ENCODE data around the gene ST8SIA5.

ST8SIA5 gene

DNA sequence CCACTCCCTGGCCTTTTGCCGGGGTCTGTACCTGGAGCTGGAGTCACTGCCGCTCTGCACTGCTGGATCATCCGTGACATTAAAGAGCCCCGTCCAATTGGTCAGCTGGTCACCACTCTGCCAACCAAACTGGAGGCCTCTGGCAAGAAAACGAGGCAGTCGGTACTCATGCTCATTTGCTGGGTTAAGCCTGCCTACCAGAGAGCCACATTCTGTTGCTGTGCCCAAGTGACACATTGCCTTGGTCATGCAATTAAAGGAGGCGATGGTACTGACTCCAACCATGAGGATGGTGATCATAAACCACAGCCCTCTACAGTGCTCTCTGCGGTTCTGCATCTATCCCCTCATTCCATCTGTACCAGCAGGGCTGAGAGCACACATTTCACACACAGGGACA, 35.5 kb downstream of the ST8SIA5 start:
- TF ChIP-seq SPI1 (IDR thresholded peaks at IDR 0.05; ENCODE audit: borderline replicate concordance, low read depth) (no peak), GABPA (IDR thresholded peaks at IDR 0.05; ENCODE audit: low read depth) (no peak)
- TF ChIP-seq, protein P1, sequence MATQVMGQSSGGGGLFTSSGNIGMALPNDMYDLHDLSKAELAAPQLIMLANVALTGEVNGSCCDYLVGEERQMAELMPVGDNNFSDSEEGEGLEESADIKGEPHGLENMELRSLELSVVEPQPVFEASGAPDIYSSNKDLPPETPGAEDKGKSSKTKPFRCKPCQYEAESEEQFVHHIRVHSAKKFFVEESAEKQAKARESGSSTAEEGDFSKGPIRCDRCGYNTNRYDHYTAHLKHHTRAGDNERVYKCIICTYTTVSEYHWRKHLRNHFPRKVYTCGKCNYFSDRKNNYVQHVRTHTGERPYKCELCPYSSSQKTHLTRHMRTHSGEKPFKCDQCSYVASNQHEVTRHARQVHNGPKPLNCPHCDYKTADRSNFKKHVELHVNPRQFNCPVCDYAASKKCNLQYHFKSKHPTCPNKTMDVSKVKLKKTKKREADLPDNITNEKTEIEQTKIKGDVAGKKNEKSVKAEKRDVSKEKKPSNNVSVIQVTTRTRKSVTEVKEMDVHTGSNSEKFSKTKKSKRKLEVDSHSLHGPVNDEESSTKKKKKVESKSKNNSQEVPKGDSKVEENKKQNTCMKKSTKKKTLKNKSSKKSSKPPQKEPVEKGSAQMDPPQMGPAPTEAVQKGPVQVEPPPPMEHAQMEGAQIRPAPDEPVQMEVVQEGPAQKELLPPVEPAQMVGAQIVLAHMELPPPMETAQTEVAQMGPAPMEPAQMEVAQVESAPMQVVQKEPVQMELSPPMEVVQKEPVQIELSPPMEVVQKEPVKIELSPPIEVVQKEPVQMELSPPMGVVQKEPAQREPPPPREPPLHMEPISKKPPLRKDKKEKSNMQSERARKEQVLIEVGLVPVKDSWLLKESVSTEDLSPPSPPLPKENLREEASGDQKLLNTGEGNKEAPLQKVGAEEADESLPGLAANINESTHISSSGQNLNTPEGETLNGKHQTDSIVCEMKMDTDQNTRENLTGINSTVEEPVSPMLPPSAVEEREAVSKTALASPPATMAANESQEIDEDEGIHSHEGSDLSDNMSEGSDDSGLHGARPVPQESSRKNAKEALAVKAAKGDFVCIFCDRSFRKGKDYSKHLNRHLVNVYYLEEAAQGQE (IDR thresholded peaks at IDR 0.05; ENCODE audit: insufficient replicate concordance, low read depth), result no peak
- DNase-seq (ENCODE audit: low read depth in 1 of 2, low spot score in 1 of 2), result no peak
- no peak overlapping the region for H3K27ac ChIP-seq (replicated peaks)

DNA sequence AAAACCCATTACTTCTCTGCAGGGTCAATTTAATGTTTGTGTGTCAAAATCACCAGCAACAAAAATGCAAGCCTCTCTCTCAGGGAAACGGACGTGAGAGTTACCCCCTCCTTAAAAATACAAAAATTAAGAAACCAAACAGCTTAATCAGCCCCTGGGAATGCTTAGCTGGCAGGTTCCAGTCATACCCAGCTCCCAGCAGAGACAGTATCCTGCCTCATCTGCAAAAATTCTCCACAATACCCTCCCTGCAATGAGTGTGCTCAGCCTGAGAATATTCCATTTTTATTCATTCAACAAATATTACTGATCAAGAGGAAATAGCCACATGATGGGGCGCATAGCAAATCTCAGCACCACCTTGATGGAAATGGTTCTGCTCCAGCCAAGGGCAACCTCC, 36.3 kb downstream of the ST8SIA5 start:
- no peaks in the 10 kb centered on the region for H3K27me3 ChIP-seq (ENCODE audit: insufficient read depth, poor library complexity, severe bottlenecking)
- H3K4me3 ChIP-seq (replicated peaks; ENCODE audit: insufficient read depth, low read length), result no peak overlapping the region
- H3K27ac ChIP-seq (replicated peaks), result no peak overlapping the region
- TF ChIP-seq, protein P2, sequence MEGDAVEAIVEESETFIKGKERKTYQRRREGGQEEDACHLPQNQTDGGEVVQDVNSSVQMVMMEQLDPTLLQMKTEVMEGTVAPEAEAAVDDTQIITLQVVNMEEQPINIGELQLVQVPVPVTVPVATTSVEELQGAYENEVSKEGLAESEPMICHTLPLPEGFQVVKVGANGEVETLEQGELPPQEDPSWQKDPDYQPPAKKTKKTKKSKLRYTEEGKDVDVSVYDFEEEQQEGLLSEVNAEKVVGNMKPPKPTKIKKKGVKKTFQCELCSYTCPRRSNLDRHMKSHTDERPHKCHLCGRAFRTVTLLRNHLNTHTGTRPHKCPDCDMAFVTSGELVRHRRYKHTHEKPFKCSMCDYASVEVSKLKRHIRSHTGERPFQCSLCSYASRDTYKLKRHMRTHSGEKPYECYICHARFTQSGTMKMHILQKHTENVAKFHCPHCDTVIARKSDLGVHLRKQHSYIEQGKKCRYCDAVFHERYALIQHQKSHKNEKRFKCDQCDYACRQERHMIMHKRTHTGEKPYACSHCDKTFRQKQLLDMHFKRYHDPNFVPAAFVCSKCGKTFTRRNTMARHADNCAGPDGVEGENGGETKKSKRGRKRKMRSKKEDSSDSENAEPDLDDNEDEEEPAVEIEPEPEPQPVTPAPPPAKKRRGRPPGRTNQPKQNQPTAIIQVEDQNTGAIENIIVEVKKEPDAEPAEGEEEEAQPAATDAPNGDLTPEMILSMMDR (IDR thresholded peaks at IDR 0.05; ENCODE audit: insufficient read depth, low read length), result no peak
- TF ChIP-seq, protein P1 (IDR thresholded peaks at IDR 0.05; ENCODE audit: insufficient replicate concordance, low read depth), result no peak
- TF ChIP-seq SPI1 (IDR thresholded peaks at IDR 0.05; ENCODE audit: borderline replicate concordance, low read depth) (no peak), POLR2AphosphoS5 (IDR thresholded peaks at IDR 0.05; ENCODE audit: low read depth) (no peak), GABPA (IDR thresholded peaks at IDR 0.05; ENCODE audit: low read depth) (no peak)
- no peak for DNase-seq (ENCODE audit: low read depth in 1 of 2, low spot score in 1 of 2)

More for the DNA sequence above, 35.5 kb downstream of the ST8SIA5 start:
- no peak overlapping the region for H3K4me3 ChIP-seq (replicated peaks; ENCODE audit: insufficient read depth, low read length)
- no peaks in the 10 kb centered on the region for H3K27me3 ChIP-seq (ENCODE audit: insufficient read depth, poor library complexity, severe bottlenecking)

DNA sequence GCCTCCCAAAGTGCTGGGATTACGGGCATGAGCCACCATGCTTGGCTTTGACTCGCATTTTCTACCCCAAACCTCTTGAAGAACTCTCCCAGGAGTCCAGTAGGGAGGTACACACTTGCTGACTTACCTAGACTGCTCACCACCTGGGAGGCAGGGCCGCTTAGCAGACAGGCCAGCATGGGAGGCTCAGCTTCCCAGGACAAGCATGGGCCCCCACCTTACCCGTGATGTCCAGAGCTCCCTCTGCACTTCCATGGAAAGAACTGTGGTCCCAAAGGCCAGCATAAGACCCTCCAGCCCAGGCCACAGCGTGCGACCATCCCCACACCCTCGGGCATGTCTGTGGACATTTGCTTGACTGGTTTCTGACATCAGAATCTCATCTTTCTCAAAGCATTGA, 36.8 kb downstream of the ST8SIA5 start:
- no peak overlapping the region for H3K4me3 ChIP-seq (replicated peaks; ENCODE audit: insufficient read depth, low read length)
- TF ChIP-seq, protein P2 (IDR thresholded peaks at IDR 0.05; ENCODE audit: insufficient read depth, low read length), result no peak
- TF ChIP-seq POLR2AphosphoS5 (IDR thresholded peaks at IDR 0.05; ENCODE audit: low read depth) (no peak), SPI1 (IDR thresholded peaks at IDR 0.05; ENCODE audit: borderline replicate concordance, low read depth) (no peak), GABPA (IDR thresholded peaks at IDR 0.05; ENCODE audit: low read depth) (no peak)
- TF ChIP-seq, protein P1 (IDR thresholded peaks at IDR 0.05; ENCODE audit: insufficient replicate concordance, low read depth), result no peak
- H3K27ac ChIP-seq (replicated peaks), result no peak overlapping the region

More for the DNA sequence above, 36.8 kb downstream of the ST8SIA5 start:
- no peak for DNase-seq (ENCODE audit: low read depth in 1 of 2, low spot score in 1 of 2)
- H3K27me3 ChIP-seq (ENCODE audit: insufficient read depth, poor library complexity, severe bottlenecking), result no peaks in the 10 kb centered on the region

Measured in HL-60 (cell line).